OCI-LY7 (cell line): Measurements from ENCODE around the gene DLGAP1. TPM values are rescaled to one million over a fixed set of nuclear protein-coding genes. Genes with fewer than 3 reads are reported as not detected.

Source experiments
- BruUV-seq: library from RNA; stranded (reverse); fragments of 400-500 nt; replicated peaks from 2 replicates; lab custom pipeline; 2021; lab: Mats Ljungman, UMichigan
- CTCF ChIA-PET: fragments of 300-600 bp; sonication (Branson Sonifier 250); formaldehyde crosslinking; loops from one replicate; lab custom pipeline; 2022; ENCODE audit warnings: antibody characterized with exemption; ENCODE audit not compliant: unreplicated experiment; lab: Charles Lee
- POLR2A ChIA-PET: fragments of 300-600 bp; sonication (Branson Sonifier 250); formaldehyde crosslinking; loops from one replicate; lab custom pipeline; 2022; ENCODE audit warnings: antibody characterized with exemption; lab: Charles Lee
- DNase-seq: peaks from one replicate; pipeline ENCODE4 v3.0.0-alpha.2; 2015; ENCODE audit warnings: low spot score
- H2AFZ ChIP-seq: fragments of 200-600 bp; sonication (generic), shearing (Covaris generic); 2 replicates; pipeline ENCODE4 v1.6.1; 2014; ENCODE audit warnings: mild to moderate bottlenecking, antibody characterized with exemption, low read length, moderate library complexity
- H3K27ac ChIP-seq: fragments of 200-600 bp; sonication (generic); 2 replicates; pipeline ENCODE4 v1.5.1; 2014; ENCODE audit warnings: mixed run types, low read depth, mild to moderate bottlenecking, moderate library complexity, low read length, inconsistent platforms; ENCODE audit not compliant: poor library complexity, severe bottlenecking
- H3K36me3 ChIP-seq: fragments of 200-600 bp; sonication (generic); 2 replicates; pipeline ENCODE4 v1.6.1; 2014; ENCODE audit warnings: mild to moderate bottlenecking, antibody characterized with exemption, low read length, moderate library complexity, mixed read lengths; ENCODE audit not compliant: insufficient read depth
- H3K4me1 ChIP-seq: fragments of 200-600 bp; sonication (generic); 2 replicates; pipeline ENCODE4 v1.5.1; 2014; ENCODE audit warnings: mild to moderate bottlenecking, low read length; ENCODE audit not compliant: insufficient read depth, poor library complexity, severe bottlenecking
- H3K4me2 ChIP-seq: fragments of 200-600 bp; sonication (generic); 2 replicates; pipeline ENCODE4 v1.6.1; 2014; ENCODE audit warnings: mild to moderate bottlenecking, low read length
- H3K4me3 ChIP-seq: fragments of 200-600 bp; sonication (generic); 2 replicates; pipeline ENCODE4 v1.5.1; 2014; ENCODE audit warnings: mild to moderate bottlenecking, low read depth, low read length; ENCODE audit not compliant: poor library complexity, severe bottlenecking
- H3K79me2 ChIP-seq: fragments of 200-600 bp; sonication (generic); 2 replicates; pipeline ENCODE4 v1.6.1; 2016; ENCODE audit warnings: low read depth, mild to moderate bottlenecking, low read length, moderate library complexity, mixed read lengths; ENCODE audit not compliant: insufficient read depth
- H3K9me2 ChIP-seq: fragments of 200-600 bp; sonication (generic); 2 replicates; pipeline ENCODE4 v1.6.1; 2016; ENCODE audit warnings: mild to moderate bottlenecking, low read length, mixed read lengths; ENCODE audit not compliant: insufficient read depth
- H3K9me3 ChIP-seq: fragments of 200-600 bp; sonication (generic); 2 replicates; pipeline ENCODE4 v1.6.1; 2014; ENCODE audit warnings: mild to moderate bottlenecking, mixed run types, low read length, mixed read lengths
- H4K20me1 ChIP-seq: fragments of 200-600 bp; sonication (generic); 2 replicates; pipeline ENCODE4 v1.6.1; 2014; ENCODE audit warnings: mild to moderate bottlenecking, antibody characterized with exemption, low read length, moderate library complexity, mixed read lengths; ENCODE audit not compliant: insufficient read depth
- CTCF ChIP-seq: fragments of 200-600 bp; sonication (generic); conservative IDR thresholded peaks from 2 replicates; pipeline ENCODE4 v1.5.1; 2014; ENCODE audit warnings: mild to moderate bottlenecking, antibody characterized with exemption, low read length, moderate library complexity, mixed read lengths
- EZH2phosphoT487 ChIP-seq: fragments of 200-600 bp; sonication (generic); IDR thresholded peaks from 2 replicates; pipeline ENCODE4 v1.6.1; 2018; ENCODE audit warnings: low read depth, borderline replicate concordance, mild to moderate bottlenecking, mixed run types, antibody characterized with exemption, low read length, moderate library complexity, mixed read lengths
- intact Hi-C: fragments of 100-400 bp; cut with micrococcal nuclease; formaldehyde crosslinking; loops from one replicate; pipeline ENCODE4 v1.10.0; 2022; ENCODE audit not compliant: unreplicated experiment
- total RNA-seq, 2 experiments: library from RNA; depleted of rRNA in 1 of 2; stranded (reverse); fragments of >200 nt in 1 of 2; shearing (Covaris generic) in 1 of 2; gene quantifications; 2 replicates each; pipeline ENCODE4 v1.2.3, GENCODE V29; 2014 to 2022

The DLGAP1 gene
- total RNA-seq, 2 experiments from 2014 or later: 0.22 TPM; not detected in 1

GRCh38 chr18:4267641-4268040 is 187.5 kb downstream of the DLGAP1 start:
- CTCF ChIA-PET: no interaction called here

GRCh38 chr18:4264347-4264791 is 190.7 kb downstream of the DLGAP1 start:
- H3K27ac ChIP-seq: no peak overlapping the region
- no peaks in the 10 kb centered on the region for H3K4me1 ChIP-seq
- BruUV-seq: no TSS peak
- H3K79me2 ChIP-seq: no peaks in the 10 kb centered on the region
- H3K36me3 ChIP-seq: no peaks in the 10 kb centered on the region
- ChIA-PET CTCF (no interaction called here), POLR2A (no interaction called here)
- no peak for DNase-seq
- no peak for TF ChIP-seq CTCF
- no peak for TF ChIP-seq EZH2phosphoT487
- no peak overlapping the region for H3K4me3 ChIP-seq
- no peaks in the 10 kb centered on the region for H3K9me2 ChIP-seq
- no peak overlapping the region for H3K4me2 ChIP-seq
- no peak overlapping the region for H2AFZ ChIP-seq
- no peaks in the 10 kb centered on the region for H3K9me3 ChIP-seq
- intact Hi-C loops: no loop called here
- no peaks in the 10 kb centered on the region for H4K20me1 ChIP-seq

More at GRCh38 chr18:4267641-4268040, 187.5 kb downstream of the DLGAP1 start:
- H3K9me3 ChIP-seq: no peaks in the 10 kb centered on the region
- H3K4me2 ChIP-seq: no peak overlapping the region
- no peaks in the 10 kb centered on the region for H3K4me1 ChIP-seq
- TF ChIP-seq CTCF: no peak
- no peak for TF ChIP-seq EZH2phosphoT487
- POLR2A ChIA-PET: no interaction called here
- H3K27ac ChIP-seq: no peak overlapping the region
- H2AFZ ChIP-seq: no peak overlapping the region
- H3K4me3 ChIP-seq: no peak overlapping the region
- no TSS peak for BruUV-seq
- no peak for DNase-seq
- no peaks in the 10 kb centered on the region for H4K20me1 ChIP-seq
- no peaks in the 10 kb centered on the region for H3K79me2 ChIP-seq
- H3K36me3 ChIP-seq: no peaks in the 10 kb centered on the region
- no peaks in the 10 kb centered on the region for H3K9me2 ChIP-seq
- intact Hi-C loops: no loop called here

- ChIA-PET CTCF (no interaction called here), POLR2A (no interaction called here)
- TF ChIP-seq EZH2phosphoT487 (no peak), CTCF (no peak)
- Histone ChIP-seq H3K79me2 (no peaks in the 10 kb centered on the region), H3K4me1 (no peaks in the 10 kb centered on the region), H2AFZ (no peak overlapping the region), H3K27ac (no peak overlapping the region), H3K4me2 (no peak overlapping the region), H4K20me1 (no peaks in the 10 kb centered on the region), H3K9me2 (no peaks in the 10 kb centered on the region), H3K9me3 (no peaks in the 10 kb centered on the region), H3K4me3 (no peak overlapping the region), H3K36me3 (no peaks in the 10 kb centered on the region)
- BruUV-seq: no TSS peak
- intact Hi-C loops: no loop called here
- DNase-seq: no peak
Observed at GRCh38 chr18:4260107-4260506, 195.0 kb downstream of the DLGAP1 start.
